Measurements from ENCODE around the gene SLC40A1.
"Not testable (repeated sequence)": the region's sequence is repeated elsewhere in the genome, so short reads cannot be mapped to it uniquely, and the experiment has no call there.

SLC40A1 gene, protein sequence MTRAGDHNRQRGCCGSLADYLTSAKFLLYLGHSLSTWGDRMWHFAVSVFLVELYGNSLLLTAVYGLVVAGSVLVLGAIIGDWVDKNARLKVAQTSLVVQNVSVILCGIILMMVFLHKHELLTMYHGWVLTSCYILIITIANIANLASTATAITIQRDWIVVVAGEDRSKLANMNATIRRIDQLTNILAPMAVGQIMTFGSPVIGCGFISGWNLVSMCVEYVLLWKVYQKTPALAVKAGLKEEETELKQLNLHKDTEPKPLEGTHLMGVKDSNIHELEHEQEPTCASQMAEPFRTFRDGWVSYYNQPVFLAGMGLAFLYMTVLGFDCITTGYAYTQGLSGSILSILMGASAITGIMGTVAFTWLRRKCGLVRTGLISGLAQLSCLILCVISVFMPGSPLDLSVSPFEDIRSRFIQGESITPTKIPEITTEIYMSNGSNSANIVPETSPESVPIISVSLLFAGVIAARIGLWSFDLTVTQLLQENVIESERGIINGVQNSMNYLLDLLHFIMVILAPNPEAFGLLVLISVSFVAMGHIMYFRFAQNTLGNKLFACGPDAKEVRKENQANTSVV

DNA sequence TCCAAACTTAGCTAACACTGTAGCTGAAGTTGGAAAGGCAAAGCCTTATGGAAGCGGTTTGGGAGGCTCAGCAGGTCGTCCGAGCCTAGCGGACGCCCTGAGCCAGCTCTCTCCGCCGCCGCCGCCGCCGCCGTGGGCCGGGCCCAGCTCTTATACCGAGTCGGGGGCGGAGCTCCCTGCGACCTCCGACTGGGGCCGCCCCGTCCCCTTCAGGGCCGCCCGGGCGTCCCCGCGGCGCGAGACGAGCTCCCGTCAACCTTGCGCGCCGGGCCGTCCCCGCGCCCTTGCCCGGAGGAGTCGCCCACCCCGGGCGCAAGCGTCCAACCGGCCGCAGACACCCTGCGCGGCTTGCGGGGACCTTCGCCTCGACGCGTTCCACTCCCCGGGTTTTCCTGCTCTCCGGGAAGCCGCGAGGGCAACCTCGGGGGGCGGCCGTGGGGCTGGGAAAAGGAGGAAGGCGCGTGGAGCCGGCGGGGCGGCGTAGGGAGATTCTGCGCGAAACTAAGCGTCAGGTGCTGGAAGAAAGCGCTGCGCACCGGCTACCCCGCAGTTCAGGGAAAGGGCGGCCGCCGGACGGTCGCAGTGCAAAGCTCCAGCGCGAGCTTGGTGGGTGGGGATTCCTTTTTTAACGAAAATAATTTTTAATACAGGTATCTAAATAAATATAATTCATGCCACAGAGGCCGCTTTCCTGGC, at the start of gene SLC40A1:
TSS of gene SLC40A1 (minus strand) at position 129 of the 696 bp plus-strand sequence. CDS start 326 bp downstream, outside the sequence.
- peak; percentile 65 for DNase-seq (ENCODE audit: low read depth)

DNA sequence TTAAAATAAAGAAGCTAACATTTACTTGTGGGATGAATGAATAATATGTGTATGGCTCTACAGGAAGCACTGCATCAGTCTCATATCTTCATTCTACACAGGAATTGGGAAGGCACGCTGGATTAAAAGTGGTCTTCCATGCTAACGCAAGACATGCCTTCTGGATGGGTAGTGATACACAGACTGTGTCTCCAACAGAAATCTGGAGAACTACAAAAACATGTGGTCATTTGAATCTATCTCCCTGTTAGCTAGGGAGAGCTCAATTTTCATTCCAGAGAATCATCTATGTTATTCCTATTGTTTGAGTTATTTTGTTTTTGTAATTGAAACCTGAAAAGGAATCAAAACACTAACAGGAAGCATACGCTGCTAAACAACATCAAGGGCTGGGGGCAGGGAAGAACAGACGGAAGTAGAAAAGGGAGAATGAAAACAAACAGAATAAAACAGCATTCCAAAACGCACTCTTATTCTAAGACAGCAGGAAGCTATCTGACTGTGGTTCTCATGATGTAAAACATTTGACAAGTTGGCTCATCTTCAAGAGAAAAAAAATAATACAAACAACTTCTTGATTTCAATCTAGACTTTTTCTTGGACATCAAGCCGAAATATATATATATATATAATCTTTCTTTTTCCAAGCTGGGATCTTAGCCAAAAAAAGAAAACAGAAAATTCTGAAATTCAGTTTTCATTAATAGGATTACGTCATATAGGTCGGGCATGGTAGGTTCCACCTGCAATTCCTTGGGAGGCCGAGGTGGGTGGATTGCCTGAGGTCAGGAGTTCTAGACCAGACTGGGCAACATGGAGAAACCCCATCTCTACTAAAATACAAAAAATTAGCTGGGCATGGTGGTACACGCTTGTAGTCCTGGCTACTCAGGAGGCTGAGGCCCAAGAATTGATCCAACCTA, 49.2 kb upstream of the SLC40A1 start:
- no peak for DNase-seq (ENCODE audit: low read depth)

DNA sequence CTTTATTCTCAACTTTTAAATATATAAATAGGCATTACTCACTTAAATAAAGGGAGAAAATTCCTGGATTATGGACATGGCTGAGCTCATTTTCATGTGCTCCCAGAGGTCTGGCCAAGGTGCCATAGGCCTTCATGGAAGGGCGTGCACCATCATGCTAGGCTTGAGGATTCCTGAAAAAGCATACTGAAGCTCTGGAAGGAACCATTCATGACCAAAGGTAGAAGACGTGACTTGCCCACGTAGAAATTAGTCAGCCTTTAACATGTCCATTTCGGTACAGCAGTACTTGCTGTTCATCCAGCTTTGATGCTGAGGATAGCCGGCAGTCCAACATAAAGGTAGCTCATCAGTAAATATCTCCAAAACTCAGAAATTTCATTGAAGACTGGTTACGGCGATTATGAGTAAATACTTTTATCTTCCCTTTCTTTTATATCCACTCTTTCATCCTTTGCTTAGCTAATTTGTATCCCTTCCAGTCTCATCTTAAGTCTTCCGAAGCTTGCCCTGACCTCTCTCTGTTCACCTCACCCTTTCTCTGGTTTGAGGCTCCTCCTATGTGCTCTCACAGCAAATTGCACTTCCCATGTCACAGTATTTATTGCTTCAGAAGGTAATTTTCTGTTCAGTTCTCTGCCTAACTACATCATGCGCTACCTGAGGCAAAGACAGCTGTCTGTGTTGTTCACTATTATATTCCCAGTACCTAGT, 48.4 kb upstream of the SLC40A1 start:
- no peak for DNase-seq (ENCODE audit: low read depth)

DNA sequence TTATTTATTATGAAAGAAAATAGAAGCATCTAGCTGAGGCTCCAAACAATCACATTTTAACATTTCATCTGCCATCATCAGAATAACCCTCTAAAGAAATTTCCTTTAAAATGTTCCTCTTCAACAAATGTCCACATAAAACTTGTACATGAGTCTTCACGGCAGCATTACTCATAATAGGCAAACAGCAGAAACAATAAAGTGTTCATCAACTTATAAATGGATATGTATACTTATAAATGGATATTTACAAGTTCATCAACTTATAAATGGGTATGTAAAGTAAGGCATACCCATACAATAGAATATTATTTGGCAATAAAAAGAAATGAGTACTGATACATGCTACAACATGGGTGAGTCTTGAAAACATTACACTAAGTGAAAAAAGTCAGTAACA, 47.2 kb upstream of the SLC40A1 start:
- DNase-seq (ENCODE audit: low read depth) = no peak

DNA sequence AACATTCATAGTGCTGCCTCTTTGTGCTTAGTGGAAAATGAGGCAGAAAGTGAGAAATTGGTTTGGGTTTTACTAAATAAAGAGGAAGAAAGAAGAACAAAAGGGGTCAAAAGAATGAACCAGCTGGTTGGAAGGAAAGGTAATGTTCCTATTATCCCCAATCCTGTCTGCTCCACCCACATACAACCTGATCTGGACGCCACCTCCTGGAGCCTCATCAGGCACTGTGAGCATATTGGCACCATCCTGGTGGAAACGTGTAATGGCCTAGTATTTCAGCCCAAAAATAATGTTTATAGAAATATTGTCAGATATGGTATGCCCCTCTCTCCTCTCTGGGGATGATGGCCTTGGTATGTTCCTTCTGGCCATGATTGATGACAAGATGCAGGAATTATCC, 45.0 kb upstream of the SLC40A1 start:
- DNase-seq (ENCODE audit: low read depth) = no peak

DNA sequence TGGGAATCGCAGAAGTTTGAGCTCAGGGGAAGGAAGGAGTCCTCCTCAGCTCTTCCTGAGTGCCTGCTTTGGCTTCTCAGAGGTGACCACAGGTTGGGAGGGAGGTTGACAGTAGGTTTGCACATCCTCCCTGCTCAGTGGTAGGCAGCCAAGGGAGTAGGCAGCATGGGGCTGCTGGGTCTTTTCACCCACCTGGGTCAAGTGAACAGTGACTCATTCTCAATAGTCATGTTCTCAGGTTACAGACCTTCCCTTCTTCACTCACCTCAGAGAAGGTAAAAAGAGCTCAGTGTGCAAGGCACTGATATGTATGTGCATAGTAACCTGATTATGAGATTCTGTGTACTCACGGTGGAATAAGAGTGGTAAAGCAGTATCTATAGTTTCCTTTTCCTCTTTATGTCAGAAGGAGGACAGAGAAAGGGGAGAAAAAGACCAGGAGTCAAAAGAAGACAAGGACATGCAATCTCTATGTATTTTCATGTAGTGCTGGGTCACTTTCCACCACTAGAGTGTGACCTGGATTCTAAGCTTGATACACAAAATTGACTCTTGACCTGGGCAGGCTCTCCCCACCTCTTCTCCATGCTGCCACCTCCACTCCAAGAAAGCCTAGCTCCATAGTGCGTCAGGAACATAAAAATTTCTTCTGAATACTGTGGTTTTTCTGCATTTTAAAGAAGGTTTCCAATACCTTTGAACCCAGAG, 44.2 kb upstream of the SLC40A1 start:
- DNase-seq (ENCODE audit: low read depth) = no peak

DNA sequence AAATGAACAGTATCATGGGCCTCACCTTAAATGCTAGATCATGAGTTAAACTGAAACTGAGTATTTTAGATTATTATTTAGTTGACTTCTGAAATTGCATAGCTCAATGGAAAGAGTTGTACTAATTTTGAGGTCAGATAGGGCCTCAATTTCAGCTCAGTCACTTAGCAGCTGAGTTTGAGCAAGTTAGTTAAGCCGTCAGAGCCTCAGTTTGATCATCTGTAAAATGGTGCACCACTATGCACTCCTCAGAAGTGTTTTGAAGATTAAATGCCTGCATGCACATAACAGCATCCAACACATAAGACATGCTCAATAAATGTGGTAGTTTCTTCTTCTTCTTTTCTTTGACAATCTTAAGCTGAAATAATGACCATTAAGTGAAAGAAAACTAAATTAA, 42.5 kb upstream of the SLC40A1 start:
- no peak for DNase-seq (ENCODE audit: low read depth)

DNA sequence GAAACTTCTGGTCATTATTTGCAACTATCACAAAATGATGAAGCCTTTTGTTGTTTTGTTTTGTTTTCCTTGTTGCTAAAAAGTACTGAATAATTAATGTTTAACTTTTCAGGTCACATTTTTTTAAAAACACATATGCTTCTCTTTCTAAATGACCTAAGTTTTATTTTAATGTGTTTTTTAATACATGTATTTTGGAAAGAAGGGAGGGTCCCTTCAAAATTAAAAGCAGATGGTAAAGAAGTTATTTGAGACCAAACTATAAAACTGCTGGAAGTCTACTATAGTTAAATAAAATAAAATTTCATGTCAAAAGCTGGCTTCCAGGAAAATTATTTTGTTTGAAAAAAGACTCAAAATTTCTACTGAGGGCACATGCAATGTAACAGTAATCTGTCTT, 41.2 kb upstream of the SLC40A1 start:
- no peak for DNase-seq (ENCODE audit: low read depth)

DNA sequence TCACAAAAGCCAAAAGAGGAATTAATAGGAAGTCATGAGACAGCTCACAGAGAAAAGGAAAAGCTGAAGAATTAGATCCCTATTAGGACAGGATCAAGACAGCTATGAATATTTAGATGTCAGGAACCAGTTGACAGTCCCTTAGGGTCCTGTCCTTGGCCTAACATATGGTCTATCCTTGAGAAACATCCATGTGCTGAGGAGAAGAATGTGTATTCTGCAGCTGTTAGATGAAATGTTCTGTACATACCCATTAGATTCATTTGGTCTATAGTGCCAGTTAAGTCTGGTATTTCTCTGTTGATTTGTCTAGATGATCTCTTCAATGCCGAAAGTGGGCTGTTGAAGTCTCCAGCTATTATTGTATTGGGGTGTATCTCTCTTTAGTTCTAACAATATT, 37.6 kb upstream of the SLC40A1 start:
- DNase-seq (ENCODE audit: low read depth) = no peak

DNA sequence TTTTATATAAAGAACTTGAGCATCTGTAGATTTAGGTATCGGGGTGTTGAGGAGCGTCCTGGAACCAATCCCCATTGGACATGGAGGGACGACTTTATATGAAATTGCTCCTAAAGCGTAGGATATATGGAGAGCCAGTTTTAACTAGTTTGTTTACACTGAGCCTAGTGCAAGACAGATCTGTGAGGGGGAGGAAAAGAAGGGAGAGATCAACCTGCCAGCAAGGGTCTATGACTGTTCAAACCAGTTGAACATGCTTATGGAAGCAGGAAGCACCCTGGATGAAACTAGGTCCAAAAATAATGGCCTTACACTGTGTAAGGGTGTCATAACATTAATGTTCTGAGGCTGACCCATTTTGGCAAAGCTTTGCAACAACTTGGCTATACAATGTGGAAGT, 34.0 kb upstream of the SLC40A1 start:
- DNase-seq (ENCODE audit: low read depth) = no peak

DNA sequence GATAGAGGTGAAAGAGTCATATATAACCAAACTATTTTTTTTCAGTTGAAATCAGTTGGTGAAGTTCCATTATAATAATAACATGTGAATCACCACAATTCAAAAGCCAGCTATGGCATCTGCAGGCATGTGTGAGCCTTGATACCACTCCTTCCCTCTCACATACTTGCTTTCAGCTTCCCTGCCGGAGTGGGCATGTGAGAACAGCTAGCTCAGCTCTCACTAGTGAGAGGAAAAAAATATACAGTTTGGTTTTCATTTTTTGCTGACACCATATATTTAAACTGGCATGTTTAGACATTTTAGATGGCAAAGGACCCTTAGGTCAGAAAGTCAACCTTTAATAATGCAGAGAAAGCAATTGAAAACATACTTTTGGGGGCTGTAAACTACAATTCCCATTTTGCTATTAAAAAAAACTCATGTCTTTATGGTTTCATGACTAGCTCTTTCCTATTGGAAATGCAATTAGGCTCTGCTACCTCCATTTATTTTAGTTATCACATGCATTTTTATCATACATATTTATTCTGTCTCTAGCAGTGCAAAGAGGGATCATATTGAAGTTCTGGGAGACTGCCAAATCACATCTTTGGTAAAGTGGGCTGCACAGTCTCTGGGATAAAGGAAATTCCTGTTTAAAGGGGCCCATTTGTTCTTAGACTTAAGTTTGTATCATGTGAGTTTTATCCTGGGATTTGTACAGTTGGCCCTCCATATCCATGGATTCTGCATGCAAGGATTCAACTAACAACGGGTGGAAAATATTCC, 33.2 kb upstream of the SLC40A1 start:
- no peak for DNase-seq (ENCODE audit: low read depth)

DNA sequence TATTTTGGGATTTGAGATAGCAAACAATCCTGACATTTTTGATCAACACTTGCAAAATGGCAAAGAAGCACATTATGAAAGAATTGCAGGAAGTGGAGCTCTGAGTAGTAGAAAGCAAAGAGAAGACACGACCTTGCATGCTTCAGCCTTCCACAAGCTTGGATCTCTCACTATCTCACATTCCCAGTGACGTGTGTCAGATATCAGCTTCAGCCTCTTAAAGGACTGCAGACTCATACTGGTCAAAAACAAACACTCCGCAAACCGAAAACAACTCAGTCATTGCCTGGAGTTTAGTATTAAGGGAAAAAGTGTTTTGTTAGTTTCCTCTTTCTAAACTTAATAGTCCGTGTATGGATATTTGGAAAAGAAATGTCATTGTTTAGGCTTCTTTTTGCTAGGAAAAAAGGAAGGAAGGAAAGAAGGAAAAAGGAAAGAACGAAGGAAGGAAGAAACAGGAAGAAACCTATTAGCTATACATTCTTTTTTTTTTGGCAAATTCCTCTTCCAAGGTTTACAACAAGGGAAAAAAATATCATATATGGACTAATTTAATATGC, 32.6 kb upstream of the SLC40A1 start:
- no peak for DNase-seq (ENCODE audit: low read depth)

DNA sequence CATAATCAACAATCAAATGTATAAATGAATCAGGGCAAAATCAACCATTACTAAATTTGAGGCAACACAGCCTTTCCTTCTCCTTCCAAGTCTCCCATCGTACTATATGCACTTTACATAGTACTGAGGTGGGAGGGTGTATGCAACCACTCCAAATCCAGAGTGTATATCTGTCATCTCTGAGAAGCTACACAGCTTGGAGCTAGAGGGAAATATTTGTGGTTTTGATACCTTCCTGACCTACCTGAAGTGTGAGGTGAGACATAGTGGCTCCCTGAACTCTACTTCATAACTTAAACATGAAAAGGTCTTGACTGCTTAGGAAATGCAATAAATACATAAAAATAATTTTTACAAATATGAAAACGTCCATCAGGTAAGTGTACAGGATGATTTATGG, 30.1 kb upstream of the SLC40A1 start:
- no peak for DNase-seq (ENCODE audit: low read depth)

DNA sequence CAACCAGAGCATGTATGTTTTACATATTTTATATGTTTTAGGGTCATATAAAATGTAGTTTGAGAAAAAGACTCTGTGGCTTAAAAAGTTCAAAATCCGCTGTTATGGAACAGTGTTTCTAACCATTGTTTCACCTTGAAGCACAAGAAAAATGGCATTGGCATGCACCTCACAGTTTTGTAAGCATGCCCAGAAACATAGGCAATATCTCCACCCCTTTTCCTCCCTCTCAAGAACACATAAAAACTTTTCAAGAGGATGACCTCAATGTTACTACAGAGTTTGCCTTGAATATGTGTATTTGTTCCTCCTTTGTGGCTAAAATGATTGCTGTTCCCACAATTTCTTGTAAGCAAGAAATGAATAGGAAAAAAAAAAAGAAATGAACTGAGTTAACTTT, 29.3 kb upstream of the SLC40A1 start:
- DNase-seq (ENCODE audit: low read depth) = no peak

DNA sequence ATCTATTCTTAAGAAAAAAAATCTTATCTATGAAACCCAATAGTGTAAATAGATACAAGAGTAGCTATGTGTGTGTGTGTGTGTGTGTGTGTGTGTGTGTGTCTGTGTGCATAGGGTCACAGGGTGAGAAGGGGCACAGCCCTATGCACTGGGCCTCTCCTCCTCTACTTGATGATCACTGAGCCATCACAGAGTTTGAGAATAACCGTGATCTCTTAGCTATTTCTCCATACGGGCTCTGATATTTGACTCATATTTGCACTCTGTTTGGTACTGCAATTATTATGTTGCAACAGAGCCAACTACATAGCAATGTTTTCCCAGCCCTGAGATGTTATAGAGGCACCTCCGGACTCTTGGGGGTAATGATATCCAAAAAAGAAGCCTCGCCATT, 28.8 kb upstream of the SLC40A1 start:
- no peak for DNase-seq (ENCODE audit: low read depth)

DNA sequence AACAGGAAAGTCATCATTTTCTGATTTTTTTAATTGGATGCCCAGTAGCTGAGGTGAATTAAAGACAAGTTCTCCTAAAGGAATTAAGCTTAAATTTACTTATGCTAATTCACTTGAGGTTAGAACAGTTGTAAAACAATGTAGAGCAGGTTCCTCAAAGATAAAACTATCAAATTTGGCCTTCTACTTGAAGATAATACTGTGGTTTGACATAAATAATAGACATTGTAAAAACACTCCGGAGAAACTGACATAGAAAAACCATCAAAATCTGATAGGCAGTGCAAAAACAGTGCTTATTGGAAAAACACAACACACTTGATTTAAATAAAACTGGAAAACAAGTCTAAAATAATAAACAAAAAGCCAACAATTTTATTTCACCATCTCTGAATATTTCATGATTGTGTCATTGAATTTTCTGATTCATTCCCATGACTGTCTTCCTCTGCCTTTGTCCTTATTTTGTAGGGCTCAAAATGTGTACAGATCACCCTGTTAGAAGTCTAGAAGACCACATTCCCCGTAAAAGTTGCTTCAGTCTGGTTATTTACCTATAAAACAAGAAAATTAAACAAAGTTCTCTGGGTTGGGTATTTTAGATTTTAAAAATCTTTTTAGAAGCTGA, 28.3 kb upstream of the SLC40A1 start:
- DNase-seq (ENCODE audit: low read depth) = no peak

DNA sequence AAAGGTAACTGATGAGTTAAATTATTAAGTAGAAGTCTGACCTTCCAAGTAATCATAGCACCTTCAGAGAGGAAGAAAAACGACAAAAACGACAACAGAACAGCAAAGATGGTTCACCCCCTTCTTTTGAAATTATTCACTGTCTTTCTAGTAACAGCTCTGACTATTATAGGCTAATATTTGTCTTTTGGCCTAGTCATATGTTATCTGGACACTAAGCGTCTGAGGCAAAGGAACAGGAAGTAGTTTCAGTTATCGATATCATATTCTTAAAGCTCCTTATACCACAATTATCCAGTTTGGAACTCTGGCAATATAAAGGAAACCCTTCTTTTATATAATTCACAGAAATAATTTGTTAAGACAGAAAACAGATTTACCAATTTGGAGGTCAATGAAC, 27.6 kb upstream of the SLC40A1 start:
- no peak for DNase-seq (ENCODE audit: low read depth)

DNA sequence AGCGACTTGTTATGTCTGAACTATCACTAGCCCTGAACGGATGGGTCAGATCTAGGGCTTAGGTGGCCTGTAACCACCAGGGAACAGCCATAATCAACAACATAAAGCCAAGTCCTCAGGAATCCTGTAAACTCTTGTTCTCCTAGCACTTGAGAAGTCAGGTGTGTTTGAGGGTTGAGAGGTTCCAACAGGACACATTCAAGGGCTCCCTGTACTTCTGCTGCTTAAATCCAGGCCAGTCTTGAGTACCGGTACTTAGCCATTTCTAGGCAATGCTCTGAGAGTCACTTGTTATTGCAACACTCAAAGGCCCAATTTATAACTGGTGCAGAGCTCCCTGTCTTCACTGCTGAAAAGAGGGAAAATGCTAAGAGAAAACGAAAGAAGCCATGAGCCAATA, 21.6 kb upstream of the SLC40A1 start:
- no peak for DNase-seq (ENCODE audit: low read depth)

DNA sequence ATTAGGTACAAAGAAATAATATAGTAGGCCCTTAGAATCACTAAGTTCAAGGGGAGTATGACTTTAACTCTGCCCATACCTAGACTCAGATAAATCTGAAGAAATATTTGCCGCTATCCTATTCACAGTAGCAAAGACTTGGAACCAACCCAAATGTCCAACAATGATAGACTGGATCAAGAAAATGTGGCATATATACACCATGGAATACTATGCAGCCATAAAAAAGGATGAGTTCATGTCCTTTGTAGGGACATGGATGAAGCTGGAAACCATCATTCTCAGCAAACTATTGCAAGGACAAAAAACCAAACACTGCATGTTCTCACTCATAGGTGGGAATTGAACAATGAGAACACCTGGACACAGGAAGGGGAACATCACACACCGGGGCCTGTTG, 21.1 kb upstream of the SLC40A1 start:
- not testable (repeated sequence) for DNase-seq (ENCODE audit: low read depth)
